Hypothalamus (tissue), 51 donors: ENCODE results near the gene DAPK1.

Experiments
- DNase-seq, 51 donors: peaks; one replicate each; lab custom pipeline; 2025; lab: John Stamatoyannopoulos, UW

The DAPK1 gene

GRCh38 chr9:87497604-87498045, at the start of gene DAPK1:
TSS of gene DAPK1 (plus strand) at chr9:87497867. CDS start at chr9:87499078, 1,211 bp downstream.
- DNase-seq, result peak in 29 of 51 donors; percentile 10 to 71 (median 40)

- no peak for DNase-seq
Observed at GRCh38 chr9:87451149-87451548, 46.5 kb upstream of the DAPK1 start.

- DNase-seq, result no peak
Observed at GRCh38 chr9:87455407-87455806, 42.3 kb upstream of the DAPK1 start.

GRCh38 chr9:87461256-87461655, 36.4 kb upstream of the DAPK1 start:
- peak in 1 of 51 donors; percentile 8 for DNase-seq

- peak in 4 of 51 donors; percentile 8 to 31 (median 19) for DNase-seq
Observed at GRCh38 chr9:87464110-87464991, 33.3 kb upstream of the DAPK1 start.

- DNase-seq, result no peak
Observed at GRCh38 chr9:87464992-87465378, 32.7 kb upstream of the DAPK1 start.

GRCh38 chr9:87465816-87466215, 31.9 kb upstream of the DAPK1 start:
- DNase-seq, result no peak

- no peak for DNase-seq
Observed at GRCh38 chr9:87467187-87467586, 30.5 kb upstream of the DAPK1 start.

GRCh38 chr9:87469793-87470465, 27.7 kb upstream of the DAPK1 start:
- DNase-seq, result no peak

GRCh38 chr9:87471746-87472145, 25.9 kb upstream of the DAPK1 start:
- DNase-seq, result no peak

- DNase-seq, result no peak
Observed at GRCh38 chr9:87475463-87475862, 22.2 kb upstream of the DAPK1 start.

GRCh38 chr9:87478226-87478992, 19.3 kb upstream of the DAPK1 start:
- DNase-seq, result no peak

- DNase-seq, result peak in 15 of 51 donors; percentile 2 to 28 (median 8)
Observed at GRCh38 chr9:87479801-87480201, 17.9 kb upstream of the DAPK1 start.

GRCh38 chr9:87481890-87482855, 15.5 kb upstream of the DAPK1 start:
- no peak for DNase-seq

- DNase-seq, result no peak
Observed at GRCh38 chr9:87490225-87490624, 7.4 kb upstream of the DAPK1 start.

GRCh38 chr9:87490907-87491306, 6.8 kb upstream of the DAPK1 start:
- no peak for DNase-seq

GRCh38 chr9:87491523-87491922, 6.1 kb upstream of the DAPK1 start:
- DNase-seq, result no peak

GRCh38 chr9:87492642-87493041, 5.0 kb upstream of the DAPK1 start:
- no peak for DNase-seq

GRCh38 chr9:87494970-87495471, 2.6 kb upstream of the DAPK1 start:
- DNase-seq, result no peak
